ENCODE data around the gene BANP. TPM values are rescaled to one million over a fixed set of nuclear protein-coding genes. Genes with fewer than 3 reads are reported as not detected.

Gene BANP
- polyA plus RNA-seq, 1 of the 3 experiments (the other 2 are of a cell fraction), result 16.8 TPM

GRCh38 chr16:88004391-88004790, 53.2 kb downstream of the BANP start:
- Histone ChIP-seq H3K36me3 (replicated peaks in 1 of 2; ENCODE audit: control insufficient read depth in 1 of 2, insufficient read depth in 2 of 2, low read length in 1 of 2) (peaks cover 7 to 28% of the 10 kb centered on the region in 2 experiments), H3K79me2 (ENCODE audit: insufficient read depth) (no peaks in the 10 kb centered on the region), H4K20me1 (ENCODE audit: insufficient read depth) (no peaks in the 10 kb centered on the region), H3K9me3 (no peaks in the 10 kb centered on the region), H3K4me3 (ENCODE audit: low read depth in 2 of 2, low read length in 1 of 2) (no peak overlapping the region), H3K9ac (no peak overlapping the region), H3K4me2 (no peak overlapping the region), H3K9me2 (no peaks in the 10 kb centered on the region), H3K4me1 (ENCODE audit: control insufficient read depth in 1 of 2, insufficient read depth in 2 of 2, low read depth in 1 of 2, low read length in 1 of 2) (peaks cover 0 to 13% of the 10 kb centered on the region in 2 experiments; a peak in 1 of 4 replicates), H3K27ac (ENCODE audit: low read depth in 2 of 2, low read length in 1 of 2) (peak overlapping the region in 1 of 2 experiments; percentile 14; a peak in 1 of 4 replicates), H3K27me3 (ENCODE audit: insufficient read depth) (no peaks in the 10 kb centered on the region), H2AFZ (ENCODE audit: low read depth) (no peak overlapping the region), H3F3A (replicated peaks; ENCODE audit: insufficient read depth) (no peaks in the 10 kb centered on the region)
- 95% methylated on average over 16 of the region's 16 CpGs for WGBS (ENCODE audit: low lambda C conversion rate)
- CTCF ChIA-PET, result interaction anchor here (0.9 to 1.1 kb wide), 3 partner anchors 19 to 433 kb away, joined by 3 read pairs; no protein-coding TSS in a partner anchor
- POLR2A ChIA-PET, result no interaction called here
- DNase-seq, result no peak
- TF ChIP-seq, protein P1, sequence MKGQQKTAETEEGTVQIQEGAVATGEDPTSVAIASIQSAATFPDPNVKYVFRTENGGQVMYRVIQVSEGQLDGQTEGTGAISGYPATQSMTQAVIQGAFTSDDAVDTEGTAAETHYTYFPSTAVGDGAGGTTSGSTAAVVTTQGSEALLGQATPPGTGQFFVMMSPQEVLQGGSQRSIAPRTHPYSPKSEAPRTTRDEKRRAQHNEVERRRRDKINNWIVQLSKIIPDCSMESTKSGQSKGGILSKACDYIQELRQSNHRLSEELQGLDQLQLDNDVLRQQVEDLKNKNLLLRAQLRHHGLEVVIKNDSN (IDR thresholded peaks at IDR 0.05; ENCODE audit: borderline replicate concordance, low read depth), result no peak
- no peak for TF ChIP-seq ELF1 (IDR thresholded peaks at IDR 0.05)
- TF ChIP-seq POLR2AphosphoS5 (IDR thresholded peaks at IDR 0.05; ENCODE audit: low read depth, low read length), result no peak
- no peak for TF ChIP-seq MXI1 (IDR thresholded peaks at IDR 0.05; ENCODE audit: low read depth, low read length)
- no peak for TF ChIP-seq RCOR1 (IDR thresholded peaks at IDR 0.05; ENCODE audit: low read length)
- no peak for TF ChIP-seq EP300 (IDR thresholded peaks at IDR 0.05; ENCODE audit: borderline replicate concordance in 1 of 2, low read depth in 1 of 2, low read length in 1 of 2)
- no peak for TF ChIP-seq YY1 (IDR thresholded peaks at IDR 0.05; ENCODE audit: low read depth)
- TF ChIP-seq FOXM1 (IDR thresholded peaks at IDR 0.05; ENCODE audit: low read depth), result no peak
- TF ChIP-seq, protein P2, sequence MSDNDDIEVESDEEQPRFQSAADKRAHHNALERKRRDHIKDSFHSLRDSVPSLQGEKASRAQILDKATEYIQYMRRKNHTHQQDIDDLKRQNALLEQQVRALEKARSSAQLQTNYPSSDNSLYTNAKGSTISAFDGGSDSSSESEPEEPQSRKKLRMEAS (IDR thresholded peaks at IDR 0.05; ENCODE audit: low read depth), result no peak
- TF ChIP-seq NFIC (IDR thresholded peaks at IDR 0.05; ENCODE audit: borderline replicate concordance), result no peak
- no peak for TF ChIP-seq TCF12 (IDR thresholded peaks at IDR 0.05)
- TF ChIP-seq GATA2 (CRISPR knock-in tag; IDR thresholded peaks at IDR 0.05), result no peak
- TF ChIP-seq REST (IDR thresholded peaks at IDR 0.05; ENCODE audit: low read depth, low read length), result no peak
- TF ChIP-seq EZH2phosphoT487 (IDR thresholded peaks at IDR 0.05; ENCODE audit: borderline replicate concordance, low read depth), result no peak
